Measurements from ENCODE around the gene UQCR10.

The UQCR10 gene

GRCh38 chr22:29806196-29806595 lies 39.0 kb downstream of the UQCR10 start:
- Histone ChIP-seq H3K4me1 (ENCODE audit: control insufficient read depth, low read depth, low read length) (no peaks in the 10 kb centered on the region), H3K4me3 (ENCODE audit: low read length) (no peak overlapping the region), H3K36me3 (ENCODE audit: control insufficient read depth, low read depth, low read length) (peaks cover 44% of the 10 kb centered on the region), H3K27me3 (ENCODE audit: control insufficient read depth, insufficient read depth, low read length) (no peaks in the 10 kb centered on the region), H3K9me3 (ENCODE audit: control insufficient read depth, low read depth, low read length) (no peaks in the 10 kb centered on the region), H3K27ac (ENCODE audit: low read length) (no peak overlapping the region), H3K9ac (ENCODE audit: low read length) (no peak overlapping the region)

DNA sequence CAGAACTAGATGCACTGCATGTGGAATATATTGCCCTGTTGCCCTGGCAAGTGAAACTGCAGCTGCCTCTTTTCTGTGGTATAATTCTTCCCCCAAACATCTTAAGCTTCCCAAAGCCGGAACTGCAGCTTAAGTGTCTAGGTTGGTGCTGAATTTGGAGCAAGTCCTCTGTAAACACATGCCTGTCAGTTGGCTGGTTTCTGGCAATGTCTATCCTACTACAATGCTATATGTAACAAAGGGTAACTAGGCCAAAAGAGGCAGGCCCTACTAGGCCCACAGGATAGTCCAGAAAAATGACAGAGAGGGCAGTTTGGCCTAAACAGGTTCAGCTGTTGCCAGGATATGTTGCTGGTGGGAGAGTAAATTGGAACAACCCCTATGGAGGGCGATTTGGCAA lies 43.0 kb downstream of the UQCR10 start:
- H3K4me1 ChIP-seq (ENCODE audit: control insufficient read depth, low read depth, low read length) = no peaks in the 10 kb centered on the region
- no peaks in the 10 kb centered on the region for H3K27me3 ChIP-seq (ENCODE audit: control insufficient read depth, insufficient read depth, low read length)
- H3K9me3 ChIP-seq (ENCODE audit: control insufficient read depth, low read depth, low read length) = no peaks in the 10 kb centered on the region
- no peak overlapping the region for H3K9ac ChIP-seq (ENCODE audit: low read length)
- H3K36me3 ChIP-seq (ENCODE audit: control insufficient read depth, low read depth, low read length) = peaks cover 37% of the 10 kb centered on the region
- H3K4me3 ChIP-seq (ENCODE audit: low read length) = no peak overlapping the region
- H3K27ac ChIP-seq (ENCODE audit: low read length) = no peak overlapping the region

GRCh38 chr22:29811377-29811776 lies 44.2 kb downstream of the UQCR10 start:
- H3K4me3 ChIP-seq (ENCODE audit: low read length) = no peak overlapping the region
- no peaks in the 10 kb centered on the region for H3K9me3 ChIP-seq (ENCODE audit: control insufficient read depth, low read depth, low read length)
- no peaks in the 10 kb centered on the region for H3K4me1 ChIP-seq (ENCODE audit: control insufficient read depth, low read depth, low read length)
- no peak overlapping the region for H3K27ac ChIP-seq (ENCODE audit: low read length)
- no peaks in the 10 kb centered on the region for H3K27me3 ChIP-seq (ENCODE audit: control insufficient read depth, insufficient read depth, low read length)
- H3K36me3 ChIP-seq (ENCODE audit: control insufficient read depth, low read depth, low read length) = peaks cover 32% of the 10 kb centered on the region
- no peak overlapping the region for H3K9ac ChIP-seq (ENCODE audit: low read length)

DNA sequence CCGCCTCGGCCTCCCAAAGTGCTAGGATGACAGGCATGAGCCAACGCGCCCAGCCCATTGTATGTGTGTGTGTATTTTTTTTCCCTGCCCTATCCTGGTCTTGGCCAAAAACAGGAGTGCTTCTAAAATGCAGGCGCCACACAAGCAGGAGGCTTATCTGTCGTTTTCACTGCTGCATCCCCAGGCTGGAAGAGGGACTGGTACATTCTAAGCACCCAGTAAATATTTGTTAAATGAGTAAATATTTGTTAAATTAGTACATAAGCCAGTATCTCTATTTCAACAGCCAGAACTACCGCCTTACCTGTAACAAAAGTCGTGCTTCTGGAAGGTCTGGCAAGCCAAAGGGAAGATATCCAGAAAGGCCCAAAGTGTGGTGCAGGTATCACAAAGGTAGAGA lies 46.0 kb downstream of the UQCR10 start:
- H3K4me3 ChIP-seq (ENCODE audit: low read length) = no peak overlapping the region
- H3K4me1 ChIP-seq (ENCODE audit: control insufficient read depth, low read depth, low read length) = no peaks in the 10 kb centered on the region
- no peaks in the 10 kb centered on the region for H3K27me3 ChIP-seq (ENCODE audit: control insufficient read depth, insufficient read depth, low read length)
- no peaks in the 10 kb centered on the region for H3K9me3 ChIP-seq (ENCODE audit: control insufficient read depth, low read depth, low read length)
- no peak overlapping the region for H3K27ac ChIP-seq (ENCODE audit: low read length)
- peaks cover 22% of the 10 kb centered on the region for H3K36me3 ChIP-seq (ENCODE audit: control insufficient read depth, low read depth, low read length)
- no peak overlapping the region for H3K9ac ChIP-seq (ENCODE audit: low read length)

DNA sequence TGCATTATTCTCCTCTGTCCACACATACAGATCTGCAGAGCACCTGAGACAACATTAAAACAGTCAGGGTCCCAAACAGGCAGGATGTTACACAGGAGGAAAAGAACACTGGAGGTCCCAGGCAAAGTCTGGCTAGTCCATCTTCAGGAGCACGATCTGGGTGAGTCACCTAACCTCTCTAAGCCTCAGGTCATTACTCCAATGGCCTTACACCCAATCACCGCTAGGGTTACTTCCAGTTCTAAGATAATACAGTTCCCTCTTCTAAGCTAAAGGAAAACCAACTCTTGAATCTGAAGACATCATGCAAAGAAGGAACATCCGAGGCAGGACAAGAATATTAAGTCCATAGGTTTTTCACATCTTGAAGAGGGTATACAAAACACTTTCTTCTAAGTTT lies 46.4 kb downstream of the UQCR10 start:
- H3K27ac ChIP-seq (ENCODE audit: low read length) = no peak overlapping the region
- H3K4me3 ChIP-seq (ENCODE audit: low read length) = no peak overlapping the region
- H3K9me3 ChIP-seq (ENCODE audit: control insufficient read depth, low read depth, low read length) = no peaks in the 10 kb centered on the region
- no peaks in the 10 kb centered on the region for H3K4me1 ChIP-seq (ENCODE audit: control insufficient read depth, low read depth, low read length)
- peaks cover 22% of the 10 kb centered on the region for H3K36me3 ChIP-seq (ENCODE audit: control insufficient read depth, low read depth, low read length)
- H3K9ac ChIP-seq (ENCODE audit: low read length) = no peak overlapping the region
- no peaks in the 10 kb centered on the region for H3K27me3 ChIP-seq (ENCODE audit: control insufficient read depth, insufficient read depth, low read length)

- H3K27ac ChIP-seq (ENCODE audit: low read length) = no peak overlapping the region
- no peaks in the 10 kb centered on the region for H3K9me3 ChIP-seq (ENCODE audit: control insufficient read depth, low read depth, low read length)
- H3K9ac ChIP-seq (ENCODE audit: low read length) = no peak overlapping the region
- no peak overlapping the region for H3K4me3 ChIP-seq (ENCODE audit: low read length)
- H3K27me3 ChIP-seq (ENCODE audit: control insufficient read depth, insufficient read depth, low read length) = no peaks in the 10 kb centered on the region
- H3K4me1 ChIP-seq (ENCODE audit: control insufficient read depth, low read depth, low read length) = no peaks in the 10 kb centered on the region
- H3K36me3 ChIP-seq (ENCODE audit: control insufficient read depth, low read depth, low read length) = peaks cover 22% of the 10 kb centered on the region
Observed at GRCh38 chr22:29814003-29814402, 46.8 kb downstream of the UQCR10 start.

GRCh38 chr22:29815580-29815979 lies 48.4 kb downstream of the UQCR10 start:
- no peaks in the 10 kb centered on the region for H3K9me3 ChIP-seq (ENCODE audit: control insufficient read depth, low read depth, low read length)
- H3K9ac ChIP-seq (ENCODE audit: low read length) = no peak overlapping the region
- H3K27ac ChIP-seq (ENCODE audit: low read length) = no peak overlapping the region
- H3K27me3 ChIP-seq (ENCODE audit: control insufficient read depth, insufficient read depth, low read length) = no peaks in the 10 kb centered on the region
- H3K4me1 ChIP-seq (ENCODE audit: control insufficient read depth, low read depth, low read length) = no peaks in the 10 kb centered on the region
- H3K4me3 ChIP-seq (ENCODE audit: low read length) = no peak overlapping the region
- peaks cover 25% of the 10 kb centered on the region for H3K36me3 ChIP-seq (ENCODE audit: control insufficient read depth, low read depth, low read length)

GRCh38 chr22:29816128-29816527 lies 49.0 kb downstream of the UQCR10 start:
- Histone ChIP-seq H3K27me3 (ENCODE audit: control insufficient read depth, insufficient read depth, low read length) (no peaks in the 10 kb centered on the region), H3K9ac (ENCODE audit: low read length) (no peak overlapping the region), H3K36me3 (ENCODE audit: control insufficient read depth, low read depth, low read length) (peaks cover 26% of the 10 kb centered on the region), H3K9me3 (ENCODE audit: control insufficient read depth, low read depth, low read length) (no peaks in the 10 kb centered on the region), H3K4me1 (ENCODE audit: control insufficient read depth, low read depth, low read length) (no peaks in the 10 kb centered on the region), H3K27ac (ENCODE audit: low read length) (no peak overlapping the region), H3K4me3 (ENCODE audit: low read length) (no peak overlapping the region)

DNA sequence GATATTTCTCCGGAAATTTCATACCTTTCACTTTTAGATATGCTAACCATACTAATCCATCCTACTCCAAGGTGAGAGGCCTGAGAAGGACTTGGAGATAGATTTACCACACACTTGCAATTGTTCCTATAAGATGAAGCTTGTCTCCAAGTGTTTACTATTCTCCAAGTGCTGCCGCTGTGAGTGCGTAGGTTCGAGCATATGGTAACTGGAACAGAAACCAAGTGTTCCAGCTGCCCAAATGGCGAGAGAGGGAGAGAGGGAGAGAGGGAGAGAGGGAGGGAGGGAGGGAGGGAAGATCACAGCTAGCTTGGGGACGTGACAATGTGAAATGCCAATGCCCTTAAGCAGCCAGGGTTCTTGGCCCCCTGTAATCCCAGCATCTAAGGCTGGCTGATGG lies 49.4 kb downstream of the UQCR10 start:
- Histone ChIP-seq H3K9me3 (ENCODE audit: control insufficient read depth, low read depth, low read length) (no peaks in the 10 kb centered on the region), H3K4me3 (ENCODE audit: low read length) (no peak overlapping the region), H3K36me3 (ENCODE audit: control insufficient read depth, low read depth, low read length) (peaks cover 26% of the 10 kb centered on the region), H3K9ac (ENCODE audit: low read length) (no peak overlapping the region), H3K4me1 (ENCODE audit: control insufficient read depth, low read depth, low read length) (no peaks in the 10 kb centered on the region), H3K27ac (ENCODE audit: low read length) (no peak overlapping the region), H3K27me3 (ENCODE audit: control insufficient read depth, insufficient read depth, low read length) (no peaks in the 10 kb centered on the region)

DNA sequence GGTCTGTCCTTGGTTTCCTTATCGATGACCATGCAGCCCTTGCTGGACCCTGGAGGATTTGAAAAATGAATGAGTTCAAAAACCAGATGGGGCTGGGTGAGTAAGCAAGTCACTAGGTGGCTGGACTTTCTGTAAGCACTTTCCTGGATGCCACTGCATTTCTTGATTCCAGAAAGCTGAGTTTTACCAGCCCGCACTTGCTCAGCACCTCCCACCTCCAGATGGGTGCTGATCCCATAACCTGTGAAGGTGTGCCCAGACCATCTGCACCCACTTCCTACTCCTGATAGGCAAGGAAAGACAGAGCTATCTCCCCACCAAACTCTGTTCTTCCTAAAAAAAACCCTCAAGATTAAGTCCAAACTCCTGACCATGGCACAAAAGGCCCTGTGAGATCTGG lies 49.8 kb downstream of the UQCR10 start:
- peaks cover 22% of the 10 kb centered on the region for H3K36me3 ChIP-seq (ENCODE audit: control insufficient read depth, low read depth, low read length)
- H3K27ac ChIP-seq (ENCODE audit: low read length) = no peak overlapping the region
- no peaks in the 10 kb centered on the region for H3K9me3 ChIP-seq (ENCODE audit: control insufficient read depth, low read depth, low read length)
- H3K4me1 ChIP-seq (ENCODE audit: control insufficient read depth, low read depth, low read length) = no peaks in the 10 kb centered on the region
- no peak overlapping the region for H3K4me3 ChIP-seq (ENCODE audit: low read length)
- no peak overlapping the region for H3K9ac ChIP-seq (ENCODE audit: low read length)
- no peaks in the 10 kb centered on the region for H3K27me3 ChIP-seq (ENCODE audit: control insufficient read depth, insufficient read depth, low read length)

- Histone ChIP-seq H3K27me3 (ENCODE audit: control insufficient read depth, insufficient read depth, low read length) (no peaks in the 10 kb centered on the region), H3K27ac (ENCODE audit: low read length) (no peak overlapping the region), H3K36me3 (ENCODE audit: control insufficient read depth, low read depth, low read length) (peaks cover 23% of the 10 kb centered on the region), H3K9ac (ENCODE audit: low read length) (no peak overlapping the region), H3K9me3 (ENCODE audit: control insufficient read depth, low read depth, low read length) (no peaks in the 10 kb centered on the region), H3K4me1 (ENCODE audit: control insufficient read depth, low read depth, low read length) (no peaks in the 10 kb centered on the region), H3K4me3 (ENCODE audit: low read length) (no peak overlapping the region)
Observed at GRCh38 chr22:29817724-29818123, 50.6 kb downstream of the UQCR10 start.

DNA sequence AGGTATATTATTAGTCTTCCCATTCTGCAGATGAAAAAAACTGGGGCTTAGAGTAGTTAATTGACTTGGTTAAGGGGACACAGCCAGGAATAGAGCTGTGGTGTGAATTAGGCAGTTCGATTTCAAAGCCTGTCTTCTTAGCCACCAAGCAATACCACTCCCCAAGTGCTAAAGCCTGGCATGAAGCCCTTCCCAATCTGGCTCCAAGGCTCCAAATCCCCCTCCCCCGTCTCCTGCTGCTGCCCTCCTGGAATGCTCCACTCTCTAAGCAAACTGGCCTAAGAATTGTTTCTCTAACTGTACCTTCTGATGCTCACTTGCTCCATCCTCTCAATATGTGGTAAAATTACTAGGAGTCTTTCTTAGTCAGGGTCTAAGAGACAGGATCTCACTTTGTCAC lies 52.3 kb downstream of the UQCR10 start:
- no peaks in the 10 kb centered on the region for H3K4me1 ChIP-seq (ENCODE audit: control insufficient read depth, low read depth, low read length)
- no peaks in the 10 kb centered on the region for H3K27me3 ChIP-seq (ENCODE audit: control insufficient read depth, insufficient read depth, low read length)
- no peak overlapping the region for H3K27ac ChIP-seq (ENCODE audit: low read length)
- H3K9ac ChIP-seq (ENCODE audit: low read length) = no peak overlapping the region
- no peak overlapping the region for H3K4me3 ChIP-seq (ENCODE audit: low read length)
- H3K36me3 ChIP-seq (ENCODE audit: control insufficient read depth, low read depth, low read length) = peaks cover 19% of the 10 kb centered on the region
- no peaks in the 10 kb centered on the region for H3K9me3 ChIP-seq (ENCODE audit: control insufficient read depth, low read depth, low read length)
